ENCODE results near the gene RBM33. TPM values are rescaled to one million over a fixed set of nuclear protein-coding genes. Genes with fewer than 3 reads are reported as not detected.

The RBM33 gene
- total and polyA plus RNA-seq, 9 of the 15 experiments (the other 6 are each of a cell fraction or from before 2014, with no cell fraction given): 4.4 to 80.7 (median 27.3) TPM

GRCh38 chr7:155751409-155751808 is 106.9 kb downstream of the RBM33 start (continued):
- TF ChIP-seq ZNF639 (CRISPR knock-in tag; conservative IDR thresholded peaks at IDR 0.05 in 1 of 2, IDR thresholded peaks at IDR 0.05 in 1 of 2): no peak

DNA sequence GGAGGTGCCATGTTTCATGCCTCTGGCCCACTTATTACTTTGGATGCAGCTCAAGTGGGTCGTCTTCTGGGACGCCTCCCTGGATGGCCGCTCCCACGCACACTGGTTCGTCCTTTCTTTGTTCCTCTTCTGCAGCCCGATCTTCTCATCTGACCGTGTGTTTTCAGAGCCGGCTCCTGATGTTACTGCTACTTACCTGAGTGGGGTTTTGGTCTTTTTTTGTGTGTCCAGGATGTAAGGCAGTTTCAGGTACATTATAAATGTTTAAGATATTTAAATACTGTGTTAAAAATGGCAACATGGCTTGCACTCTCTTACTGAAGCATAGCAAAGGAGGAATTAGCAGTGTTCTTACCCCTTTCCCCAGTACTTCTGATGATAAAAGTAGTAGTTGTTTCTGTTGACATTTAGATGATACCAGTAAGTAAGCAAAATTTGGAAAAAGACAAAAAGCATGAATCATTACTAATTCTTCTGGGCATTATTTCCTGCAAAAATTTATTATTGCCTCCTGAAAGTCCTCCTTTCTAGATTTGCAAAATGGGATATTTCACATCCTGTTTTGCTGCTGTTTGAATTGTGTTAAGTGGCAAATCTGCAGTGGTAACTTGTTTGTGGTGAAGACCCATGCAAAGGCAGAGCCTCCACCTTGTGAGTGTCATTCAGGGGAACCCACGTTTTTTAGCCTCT is 108.4 kb downstream of the RBM33 start:
- Histone ChIP-seq H3K79me2 (ENCODE audit: control insufficient read depth, insufficient read depth, low read length) (peaks cover 98% of the 10 kb centered on the region), H3K36me3 (ENCODE audit: control insufficient read depth, insufficient read depth, low read length) (peaks cover 88% of the 10 kb centered on the region), H3K9me1 (ENCODE audit: control insufficient read depth, insufficient read depth, low read length) (no peaks in the 10 kb centered on the region), H3K27ac (ENCODE audit: extremely low read depth, low read depth, low read length) (no peak overlapping the region), H3K4me3 (no peak overlapping the region), H2AFZ (ENCODE audit: low read depth, low read length) (no peak overlapping the region), H3K9me3 (replicated peaks; ENCODE audit: control insufficient read depth, insufficient read depth, low read depth, low read length) (peaks cover 7% of the 10 kb centered on the region), H3K9ac (ENCODE audit: insufficient read depth in 1 of 2, low read depth in 2 of 2, low read length in 2 of 2) (no peak overlapping the region), H3K27me3 (ENCODE audit: control insufficient read depth in 2 of 2, insufficient read depth in 2 of 2, low read length in 2 of 2) (no peaks in the 10 kb centered on the region), H3K4me2 (ENCODE audit: insufficient read depth, low read length) (no peak overlapping the region), H4K20me1 (replicated peaks; ENCODE audit: control insufficient read depth, insufficient read depth, low read length) (no peaks in the 10 kb centered on the region; the same call in 1 of the 2 replicates), H3K4me1 (replicated peaks in 1 of 2; ENCODE audit: control insufficient read depth in 2 of 2, insufficient read depth in 2 of 2, low read length in 2 of 2) (no peaks in the 10 kb centered on the region)
- no peak for DNase-seq (ENCODE audit: extremely low read depth in 1 of 4, low spot score in 3 of 4)
- POLR2A ChIA-PET: no interaction called here
- WGBS (ENCODE audit: insufficient coverage, low coverage, missing lambda C conversion rate): 79% methylated on average over 9 of the region's 9 CpGs
- FAIRE-seq: no peak
- CTCF ChIA-PET (ENCODE audit: low intra/inter-chr PET ratio): no interaction called here
- in situ Hi-C loops (cut with MboI): loop anchor here (25.0 kb wide), 1 partner anchor 366 kb away; no protein-coding TSS in a partner anchor
- intact Hi-C loops (cut with micrococcal nuclease): no loop called here
- TF ChIP-seq ZNF436 (CRISPR knock-in tag; IDR thresholded peaks at IDR 0.05): no peak
- TF ChIP-seq CBX3 (IDR thresholded peaks at IDR 0.05; ENCODE audit: borderline replicate concordance in 1 of 2, low read length in 2 of 2): no peak
- no peak for TF ChIP-seq HNRNPH1 (optimal IDR thresholded peaks at IDR 0.05; ENCODE audit: low read depth, low read length)
- no peak for TF ChIP-seq L3MBTL2 (IDR thresholded peaks at IDR 0.05)
- no peak for TF ChIP-seq KDM4B (IDR thresholded peaks at IDR 0.05; ENCODE audit: borderline replicate concordance in 2 of 2, low read depth in 1 of 2)
- no peak for TF ChIP-seq ZNF695 (CRISPR knock-in tag; IDR thresholded peaks at IDR 0.05)
- no peak for TF ChIP-seq CBX1 (IDR thresholded peaks at IDR 0.05; ENCODE audit: low read depth)
- no peak for TF ChIP-seq POLR2G (IDR thresholded peaks at IDR 0.05; ENCODE audit: low read depth, low read length)
- TF ChIP-seq MTA3 (IDR thresholded peaks at IDR 0.05; ENCODE audit: borderline replicate concordance): no peak
- no peak for TF ChIP-seq ZNF77 (CRISPR knock-in tag; IDR thresholded peaks at IDR 0.05)
- BruUV-seq (replicated peaks): no TSS peak
- ATAC-seq: no peak

All from K562 (cell line).